PC-9 (cell line): ENCODE measurements around the gene ANKRD6. TPM values are rescaled to one million over a fixed set of nuclear protein-coding genes. Genes with fewer than 3 reads are reported as not detected.

Source experiments
- BruUV-seq: library from RNA; stranded (reverse); fragments of 400-500 nt; replicated peaks from 2 replicates; lab custom pipeline; 2021; lab: Mats Ljungman, UMichigan
- CTCF ChIA-PET: fragments of 300-600 bp; sonication (Branson Sonifier 250); formaldehyde crosslinking; loops from one replicate; lab custom pipeline; 2022; ENCODE audit warnings: antibody characterized with exemption; lab: Charles Lee
- POLR2A ChIA-PET: fragments of 300-600 bp; sonication (Branson Sonifier 250); formaldehyde crosslinking; loops from one replicate; lab custom pipeline; 2022; ENCODE audit warnings: antibody characterized with exemption; ENCODE audit not compliant: unreplicated experiment; lab: Charles Lee
- DNase-seq, 2 experiments: peaks; one replicate each; pipeline versions ENCODE4 v3.0.0 to v3.0.0-alpha.2; 2015 to 2022; ENCODE audit warnings: mixed read lengths in 1 of 2
- H2AFZ ChIP-seq: fragments of 200-600 bp; sonication (generic); 2 replicates; pipeline ENCODE4 v1.8.1; 2017; ENCODE audit warnings: antibody characterized with exemption
- H3F3A ChIP-seq: fragments of 200-600 bp; sonication (generic); 2 replicates; pipeline ENCODE4 v1.8.1; 2017; ENCODE audit warnings: antibody characterized with exemption, mild to moderate bottlenecking, low read depth; ENCODE audit not compliant: insufficient read depth
- H3K27ac ChIP-seq: fragments of 200-600 bp; sonication (generic); 2 replicates; pipeline ENCODE4 v1.6.1; 2016; ENCODE audit warnings: mixed run types
- H3K27me3 ChIP-seq: fragments of 200-600 bp; sonication (generic); 2 replicates; pipeline ENCODE4 v1.6.1; 2016; ENCODE audit warnings: low read depth, mixed run types; ENCODE audit not compliant: insufficient read depth
- H3K36me3 ChIP-seq: fragments of 200-600 bp; sonication (generic); 2 replicates; pipeline ENCODE4 v1.6.1; 2016; ENCODE audit warnings: low read depth, mixed run types
- H3K4me1 ChIP-seq: fragments of 200-600 bp; sonication (generic); replicated peaks from 2 replicates; pipeline ENCODE4 v1.6.1; 2016; ENCODE audit warnings: mixed run types; ENCODE audit not compliant: insufficient read depth
- H3K4me2 ChIP-seq: fragments of 200-600 bp; sonication (generic); 2 replicates; pipeline ENCODE4 v1.6.1; 2017; ENCODE audit warnings: mixed run types
- H3K4me3 ChIP-seq: fragments of 200-600 bp; sonication (generic); 2 replicates; pipeline ENCODE4 v1.6.1; 2016; ENCODE audit warnings: mixed run types
- H3K79me2 ChIP-seq: fragments of 200-600 bp; sonication (generic); 2 replicates; pipeline ENCODE4 v1.6.1; 2017; ENCODE audit warnings: low read depth, mixed run types
- H3K9me2 ChIP-seq: fragments of 200-600 bp; sonication (generic); 2 replicates; pipeline ENCODE4 v1.8.1; 2017; ENCODE audit warnings: mild to moderate bottlenecking; ENCODE audit not compliant: insufficient read depth
- H3K9me3 ChIP-seq: fragments of 200-600 bp; sonication (generic); 2 replicates; pipeline ENCODE4 v1.8.1; 2016; ENCODE audit warnings: low read depth; ENCODE audit not compliant: insufficient read depth
- H4K20me1 ChIP-seq: fragments of 200-600 bp; sonication (generic); 2 replicates; pipeline ENCODE4 v1.8.1; 2017; ENCODE audit not compliant: insufficient read depth
- CTCF ChIP-seq: fragments of 200-600 bp; sonication (generic); conservative IDR thresholded peaks from 2 replicates; pipeline ENCODE4 v1.6.1; 2017; ENCODE audit warnings: mixed run types, antibody characterized with exemption, mild to moderate bottlenecking, moderate library complexity
- EZH2 ChIP-seq: fragments of 200-600 bp; sonication (generic); IDR thresholded peaks from 2 replicates; pipeline ENCODE4 v1.8.0; 2017; ENCODE audit warnings: antibody characterized with exemption, low read depth
- intact Hi-C: fragments of 100-400 bp; cut with micrococcal nuclease; formaldehyde crosslinking; loops from one replicate; pipeline ENCODE4 v1.10.0; 2022; ENCODE audit not compliant: unreplicated experiment
- total RNA-seq: library from RNA; stranded (reverse); gene quantifications from 2 replicates; pipeline ENCODE4 v1.2.3, GENCODE V29; 2021

The ANKRD6 gene
- total RNA-seq, 1 experiment from 2014 or later, result 1.8 TPM

- Histone ChIP-seq H3K9me2 (no peaks in the 10 kb centered on the region), H4K20me1 (no peaks in the 10 kb centered on the region), H3K9me3 (no peaks in the 10 kb centered on the region), H3K36me3 (no peaks in the 10 kb centered on the region), H3K4me3 (no peak overlapping the region), H3K27ac (no peak overlapping the region), H3K4me1 (no peaks in the 10 kb centered on the region), H3K27me3 (peaks cover 15% of the 10 kb centered on the region), H2AFZ (no peak overlapping the region), H3K79me2 (no peaks in the 10 kb centered on the region), H3F3A (no peaks in the 10 kb centered on the region), H3K4me2 (no peak overlapping the region)
- ChIA-PET POLR2A (no interaction called here), CTCF (no interaction called here)
- TF ChIP-seq CTCF (no peak), EZH2 (no peak)
- intact Hi-C loops, result no loop called here
- BruUV-seq, result no TSS peak
- no peak for DNase-seq
Measured at GRCh38 chr6:89409461-89410035, 23.4 kb upstream of the ANKRD6 start.

GRCh38 chr6:89410231-89410761 is 22.7 kb upstream of the ANKRD6 start:
- CTCF ChIA-PET, result no interaction called here
- Histone ChIP-seq H3F3A (no peaks in the 10 kb centered on the region), H3K4me2 (no peak overlapping the region), H3K27me3 (peaks cover 15% of the 10 kb centered on the region), H3K36me3 (no peaks in the 10 kb centered on the region), H3K79me2 (no peaks in the 10 kb centered on the region), H3K4me1 (no peaks in the 10 kb centered on the region), H2AFZ (no peak overlapping the region), H3K9me3 (no peaks in the 10 kb centered on the region), H4K20me1 (no peaks in the 10 kb centered on the region), H3K9me2 (no peaks in the 10 kb centered on the region), H3K27ac (no peak overlapping the region), H3K4me3 (no peak overlapping the region)
- BruUV-seq, result no TSS peak
- TF ChIP-seq CTCF (no peak), EZH2 (no peak)
- intact Hi-C loops, result no loop called here
- POLR2A ChIA-PET, result no interaction called here
- DNase-seq, result no peak

GRCh38 chr6:89410788-89411144 is 22.2 kb upstream of the ANKRD6 start:
- H3K4me3 ChIP-seq, result no peak overlapping the region
- H3F3A ChIP-seq, result no peaks in the 10 kb centered on the region
- peaks cover 15% of the 10 kb centered on the region for H3K27me3 ChIP-seq
- ChIA-PET CTCF (no interaction called here), POLR2A (no interaction called here)
- no peaks in the 10 kb centered on the region for H3K79me2 ChIP-seq
- no peaks in the 10 kb centered on the region for H3K9me2 ChIP-seq
- no peaks in the 10 kb centered on the region for H4K20me1 ChIP-seq
- TF ChIP-seq CTCF, result no peak
- TF ChIP-seq EZH2, result no peak
- no TSS peak for BruUV-seq
- no peaks in the 10 kb centered on the region for H3K4me1 ChIP-seq
- H3K27ac ChIP-seq, result no peak overlapping the region
- H3K4me2 ChIP-seq, result no peak overlapping the region
- DNase-seq, result no peak
- no peaks in the 10 kb centered on the region for H3K36me3 ChIP-seq
- H2AFZ ChIP-seq, result no peak overlapping the region
- H3K9me3 ChIP-seq, result no peaks in the 10 kb centered on the region
- intact Hi-C loops, result no loop called here
